Activated effector memory CD4-positive, alpha-beta T cell treated with anti-CD3 and anti-CD28 coated beads, Interleukin-2, amount 50 U/mL, for 16 hours (primary cell): ENCODE results near the gene GCNT2.
"Not testable (repeated sequence)": the region's sequence is repeated elsewhere in the genome, so short reads cannot be mapped to it uniquely, and the experiment has no call there.

Experiments
- DNase-seq: peaks from one replicate; pipeline ENCODE4 v3.0.0-alpha.2; 2020

Gene GCNT2

DNA sequence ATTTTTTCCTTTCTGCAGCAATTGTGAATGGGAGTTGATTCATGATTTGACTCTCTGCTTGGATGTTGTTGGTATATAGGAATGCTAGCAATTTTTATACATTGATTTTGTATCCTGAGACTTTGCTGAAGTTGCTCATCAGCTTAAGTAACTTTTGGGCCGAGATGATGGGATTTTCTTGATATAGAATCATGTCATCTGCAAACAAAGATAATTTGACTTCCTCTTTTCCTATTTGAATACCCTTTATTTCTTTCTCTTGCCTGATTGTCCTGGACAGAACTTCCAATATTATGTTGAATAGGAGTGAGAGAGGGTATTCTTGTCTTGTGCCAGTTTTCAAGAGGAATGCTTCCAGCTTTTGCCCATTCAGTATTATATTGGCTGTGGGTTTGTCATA, 144.4 kb downstream of the GCNT2 start:
- DNase-seq = not testable (repeated sequence)

DNA sequence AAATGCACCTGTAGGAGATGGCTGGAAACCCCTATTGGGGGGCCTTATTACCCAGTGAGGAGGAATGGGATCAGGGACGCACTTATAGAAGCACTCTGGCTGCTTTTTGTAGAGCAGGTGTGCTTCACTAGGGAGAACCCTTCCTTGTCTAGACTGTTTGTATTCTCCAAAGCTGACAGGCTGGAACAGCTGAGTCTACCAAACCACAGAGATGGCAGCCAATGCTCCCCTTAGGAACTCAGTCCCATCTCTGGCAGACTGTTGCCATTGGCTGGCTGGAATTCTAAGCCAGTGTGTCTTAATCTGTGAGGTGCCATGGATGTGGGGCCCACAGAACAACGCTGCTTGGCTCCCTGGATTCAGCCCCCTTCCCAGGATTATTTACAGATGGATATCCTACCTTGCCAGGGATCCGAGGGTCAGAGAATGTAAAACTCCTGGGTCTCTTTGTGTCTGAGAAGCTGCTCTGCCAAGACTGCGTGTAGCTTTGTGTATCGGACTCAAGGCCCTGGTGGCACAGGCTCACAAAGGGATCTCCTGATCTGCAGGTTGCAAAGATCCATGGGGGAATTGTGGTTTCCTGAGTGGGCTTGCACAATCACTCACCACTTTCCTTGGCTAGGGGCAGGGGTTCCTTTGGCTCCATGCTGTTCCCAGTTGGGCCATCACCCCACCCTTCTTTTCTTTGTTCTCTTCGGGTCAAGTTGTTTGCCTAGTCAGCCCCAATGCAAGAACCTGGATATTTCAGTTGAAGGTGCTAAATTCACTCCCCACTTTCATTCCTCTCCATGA, 147.2 kb downstream of the GCNT2 start:
- DNase-seq = no peak

DNA sequence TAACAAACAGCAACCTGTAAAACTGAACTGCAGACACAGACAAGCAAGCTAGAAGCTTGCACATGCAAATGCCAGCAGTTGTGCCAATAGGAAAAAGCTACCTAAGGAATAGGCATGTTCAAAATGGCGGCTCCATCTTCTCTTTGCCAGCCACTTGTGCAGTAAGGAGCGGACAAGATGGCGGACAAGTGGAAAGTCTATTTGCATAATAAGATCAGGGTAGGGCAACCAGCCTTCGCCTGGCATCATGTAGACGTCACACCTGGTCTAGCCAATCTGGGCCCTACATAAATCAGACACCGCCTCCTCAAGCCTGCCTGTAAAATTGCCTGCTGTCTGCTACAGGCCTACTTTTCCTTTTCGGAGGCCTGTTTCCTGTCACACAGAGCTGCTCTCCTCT, 155.3 kb downstream of the GCNT2 start:
- DNase-seq = no peak

DNA sequence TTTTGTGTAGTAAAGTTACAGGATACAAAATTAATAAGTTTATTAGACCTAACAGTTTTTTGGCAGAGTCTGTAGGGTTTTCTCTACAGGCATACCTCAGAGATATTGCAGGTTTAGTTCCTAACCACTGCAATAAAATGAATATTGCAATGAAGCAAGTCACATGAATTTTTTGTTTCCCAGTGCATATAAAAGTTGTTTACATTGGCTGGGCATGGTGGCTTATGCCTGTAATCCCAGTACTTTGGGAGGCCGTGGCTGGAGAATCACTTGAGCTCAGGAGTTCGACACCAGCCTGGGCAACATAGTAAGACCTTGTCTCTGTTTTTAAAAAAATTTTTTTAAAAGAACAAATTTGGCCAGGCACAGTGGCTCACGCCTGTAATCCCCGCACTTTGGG, 157.3 kb downstream of the GCNT2 start:
- no peak for DNase-seq
